ENCODE data around the gene ORAI3. TPM values are rescaled to one million over a fixed set of nuclear protein-coding genes. Genes with fewer than 3 reads are reported as not detected.
A peak's percentile ranks its signal among the peaks of the same experiment; 100 is the strongest.

ORAI3 gene
- total RNA-seq, 1 donor from 2014 or later = 9.5 TPM

DNA sequence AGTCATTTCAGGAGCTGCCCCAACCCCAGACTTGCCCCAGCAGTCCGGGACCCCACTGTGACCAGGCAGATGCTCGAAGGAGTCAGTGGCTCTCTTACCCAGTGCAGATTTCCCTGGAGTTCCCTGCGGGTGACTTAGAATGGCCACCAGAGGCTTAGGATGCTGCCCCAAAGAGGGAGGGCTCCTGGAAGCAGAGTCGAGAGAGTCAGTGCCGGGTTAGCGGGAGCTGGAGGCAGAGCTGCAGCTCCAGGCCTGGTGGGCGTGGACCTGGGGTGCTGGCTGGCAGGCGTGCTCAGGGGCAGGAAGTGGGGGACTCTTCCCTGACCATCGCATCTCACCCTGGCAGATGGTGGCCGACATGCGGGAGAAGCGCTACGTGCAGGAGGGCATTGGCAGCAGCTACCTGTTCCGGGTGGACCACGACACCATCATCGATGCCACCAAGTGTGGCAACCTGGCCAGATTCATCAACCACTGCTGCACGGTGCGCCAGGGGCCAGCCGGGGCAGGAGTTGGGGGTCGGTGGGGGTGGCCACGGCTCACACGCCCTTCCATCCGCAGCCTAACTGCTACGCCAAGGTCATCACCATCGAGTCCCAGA lies 34.5 kb downstream of the ORAI3 start:
- no peak for DNase-seq (ENCODE audit: low spot score)
- intact Hi-C loops (cut with DNase I) = loop anchor here (5.0 kb wide), 1 partner anchor 474 kb away; the partner anchor contains the start of gene ARMC5

DNA sequence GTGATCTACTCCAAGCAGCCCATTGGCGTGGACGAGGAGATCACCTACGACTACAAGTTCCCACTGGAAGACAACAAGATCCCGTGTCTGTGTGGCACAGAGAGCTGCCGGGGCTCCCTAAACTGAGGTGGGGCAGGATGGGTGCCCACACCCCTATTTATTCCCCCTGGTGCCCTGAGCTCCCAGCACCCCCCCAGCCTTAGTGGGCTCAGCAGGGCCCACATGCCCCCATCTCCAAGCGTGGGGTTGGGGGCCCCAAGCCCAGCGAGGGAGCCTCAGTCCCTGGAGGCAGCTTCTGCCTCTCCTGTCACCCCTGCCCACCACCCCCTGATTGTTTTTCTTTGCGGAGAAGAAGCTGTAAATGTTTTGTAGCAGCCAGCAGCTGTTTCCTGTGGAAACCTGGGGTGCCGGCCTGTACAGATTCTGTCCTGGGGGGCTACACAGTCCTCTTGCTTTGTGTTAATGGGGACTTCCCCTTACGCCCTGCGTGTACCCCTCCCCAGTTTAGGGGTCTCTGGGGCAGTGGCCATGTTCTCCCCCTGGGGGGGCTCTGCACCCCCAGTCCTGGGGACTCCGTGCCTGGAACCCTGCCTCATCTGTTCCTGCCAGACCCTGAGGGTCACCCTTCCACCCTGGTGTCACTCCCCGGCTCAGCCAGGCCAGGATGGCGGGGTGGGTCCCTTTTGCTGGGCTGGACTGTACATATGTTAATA lies 35.2 kb downstream of the ORAI3 start:
- intact Hi-C loops (cut with DNase I) = loop anchor here (2.0 to 5.0 kb wide), 2 partner anchors 459 to 473 kb away; partner anchors contain the start of genes ARMC5 and ZNF843
- DNase-seq (ENCODE audit: low spot score) = no peak

DNA sequence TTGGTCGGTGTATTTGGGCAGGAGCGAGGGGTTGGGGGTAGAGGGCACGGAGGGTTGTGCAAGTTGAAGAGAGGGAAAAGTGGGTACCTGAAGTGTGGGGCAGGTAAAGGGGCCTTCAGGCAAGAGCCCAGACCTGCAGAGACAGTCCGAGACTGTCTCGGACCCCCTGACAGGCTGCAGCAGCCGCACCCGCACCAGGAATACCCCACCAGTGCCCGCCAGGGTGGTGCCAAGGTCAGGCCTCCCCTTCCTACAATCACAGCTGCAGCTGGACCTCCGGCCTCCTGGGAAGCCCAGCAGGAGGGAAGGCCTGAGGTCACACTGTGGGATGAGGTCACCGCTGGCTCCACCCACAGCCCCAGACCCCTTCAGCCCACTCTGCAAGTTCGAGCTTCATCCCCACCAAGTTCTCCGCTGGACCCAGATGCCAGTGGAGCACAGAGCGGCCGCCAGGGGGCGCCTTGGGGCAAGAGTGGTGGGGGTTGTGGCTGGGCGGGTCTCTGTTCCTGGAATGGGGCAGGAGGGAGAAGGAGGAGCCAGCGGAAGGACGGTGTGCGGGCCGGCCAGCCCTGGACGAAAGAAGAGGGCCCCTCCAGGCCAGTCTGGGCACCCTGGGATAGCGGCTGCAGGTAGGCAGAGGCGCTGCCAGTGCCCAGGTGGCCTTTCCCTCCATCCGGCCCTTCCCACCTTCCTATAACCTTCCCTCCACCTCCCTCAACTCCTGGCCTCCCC lies 36.0 kb downstream of the ORAI3 start, which contains the start of gene HSD3B7:
TSS of gene HSD3B7 (plus strand) at position 539 of the 732 bp plus-strand sequence. CDS start 452 bp downstream, outside the sequence.
- DNase-seq (ENCODE audit: low spot score) = peak; percentile 95
- intact Hi-C loops (cut with DNase I) = loop anchor here (1.0 to 5.0 kb wide), 5 partner anchors 92 to 882 kb away; partner anchors contain the start of genes ARMC5 and ZNF843

DNA sequence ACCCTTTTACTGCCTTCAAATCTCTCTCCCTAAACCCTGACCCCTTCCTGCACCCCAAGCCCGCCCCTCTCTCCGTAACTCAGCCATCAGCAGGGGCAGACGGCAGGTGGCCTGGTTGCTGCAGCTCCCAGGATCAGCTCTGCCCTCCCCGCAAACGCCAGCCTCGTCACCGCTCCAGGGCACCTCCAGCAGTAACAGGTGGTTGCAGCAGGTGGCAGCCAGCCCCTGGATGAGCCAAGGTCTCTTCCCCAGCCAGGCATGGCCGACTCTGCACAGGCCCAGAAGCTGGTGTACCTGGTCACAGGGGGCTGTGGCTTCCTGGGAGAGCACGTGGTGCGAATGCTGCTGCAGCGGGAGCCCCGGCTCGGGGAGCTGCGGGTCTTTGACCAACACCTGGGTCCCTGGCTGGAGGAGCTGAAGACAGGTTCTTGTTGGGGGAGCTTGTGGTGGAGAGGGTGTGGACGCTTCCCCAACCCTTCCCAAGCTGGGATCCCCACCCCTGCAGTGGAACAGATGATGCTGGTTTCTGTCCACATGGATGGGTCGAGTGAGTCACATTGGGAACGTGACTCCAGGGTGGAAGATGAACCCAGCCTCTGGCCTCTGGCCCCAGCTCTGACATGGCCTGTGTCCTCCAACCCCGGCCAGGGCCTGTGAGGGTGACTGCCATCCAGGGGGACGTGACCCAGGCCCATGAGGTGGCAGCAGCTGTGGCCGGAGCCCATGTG lies 36.7 kb downstream of the ORAI3 start:
- intact Hi-C loops (cut with DNase I) = loop anchor here (1.0 to 5.0 kb wide), 4 partner anchors 92 to 882 kb away; partner anchors contain the start of gene ZNF843
- DNase-seq (ENCODE audit: low spot score) = no peak

DNA sequence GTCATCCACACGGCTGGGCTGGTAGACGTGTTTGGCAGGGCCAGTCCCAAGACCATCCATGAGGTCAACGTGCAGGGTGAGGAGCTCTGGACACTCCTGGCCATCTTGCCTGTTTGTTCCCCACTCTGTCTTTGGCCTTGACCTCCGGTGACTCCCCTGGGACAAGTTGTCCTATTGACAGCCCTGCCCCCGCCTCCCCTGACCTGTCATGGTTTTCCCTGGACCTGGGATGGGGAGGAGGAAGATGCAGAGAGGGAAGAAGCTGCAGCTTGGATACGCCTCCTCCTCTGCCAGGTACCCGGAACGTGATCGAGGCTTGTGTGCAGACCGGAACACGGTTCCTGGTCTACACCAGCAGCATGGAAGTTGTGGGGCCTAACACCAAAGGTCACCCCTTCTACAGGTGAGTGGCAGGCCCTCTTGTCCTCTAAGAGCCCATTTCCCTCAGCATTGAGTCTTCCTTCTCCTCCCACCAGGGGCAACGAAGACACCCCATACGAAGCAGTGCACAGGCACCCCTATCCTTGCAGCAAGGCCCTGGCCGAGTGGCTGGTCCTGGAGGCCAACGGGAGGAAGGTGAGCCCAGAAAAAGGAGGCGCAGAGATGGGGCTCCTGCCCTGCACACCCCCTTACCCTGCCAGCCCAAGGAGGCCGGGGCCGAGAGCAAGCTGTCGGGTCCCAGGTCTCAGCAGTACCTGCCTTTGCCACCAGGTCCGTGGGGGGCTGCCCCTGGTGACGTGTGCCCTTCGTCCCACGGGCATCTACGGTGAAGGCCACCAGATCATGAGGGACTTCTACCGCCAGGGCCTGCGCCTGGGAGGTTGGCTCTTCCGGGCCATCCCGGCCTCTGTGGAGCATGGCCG lies 37.5 kb downstream of the ORAI3 start:
- no peak for DNase-seq (ENCODE audit: low spot score)
- intact Hi-C loops (cut with DNase I) = loop anchor here (5.0 kb wide), 2 partner anchors 91 to 881 kb away; no protein-coding TSS in a partner anchor

DNA sequence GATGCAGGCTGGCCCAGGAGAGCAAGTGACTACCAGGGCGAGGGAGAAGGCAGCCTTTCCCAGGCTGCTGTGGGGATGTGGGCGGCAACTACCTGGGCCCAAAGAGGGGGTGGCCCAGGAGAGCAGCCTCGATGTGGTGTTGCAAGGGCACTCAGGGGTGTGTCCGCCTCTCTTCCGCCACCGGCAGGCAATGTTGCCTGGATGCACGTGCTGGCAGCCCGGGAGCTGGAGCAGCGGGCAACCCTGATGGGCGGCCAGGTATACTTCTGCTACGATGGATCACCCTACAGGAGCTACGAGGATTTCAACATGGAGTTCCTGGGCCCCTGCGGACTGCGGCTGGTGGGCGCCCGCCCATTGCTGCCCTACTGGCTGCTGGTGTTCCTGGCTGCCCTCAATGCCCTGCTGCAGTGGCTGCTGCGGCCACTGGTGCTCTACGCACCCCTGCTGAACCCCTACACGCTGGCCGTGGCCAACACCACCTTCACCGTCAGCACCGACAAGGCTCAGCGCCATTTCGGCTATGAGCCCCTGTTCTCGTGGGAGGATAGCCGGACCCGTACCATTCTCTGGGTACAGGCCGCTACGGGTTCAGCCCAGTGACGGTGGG lies 38.8 kb downstream of the ORAI3 start:
- DNase-seq (ENCODE audit: low spot score) = no peak
- intact Hi-C loops (cut with DNase I) = loop anchor here (5.0 kb wide), 2 partner anchors 90 to 880 kb away; no protein-coding TSS in a partner anchor

DNA sequence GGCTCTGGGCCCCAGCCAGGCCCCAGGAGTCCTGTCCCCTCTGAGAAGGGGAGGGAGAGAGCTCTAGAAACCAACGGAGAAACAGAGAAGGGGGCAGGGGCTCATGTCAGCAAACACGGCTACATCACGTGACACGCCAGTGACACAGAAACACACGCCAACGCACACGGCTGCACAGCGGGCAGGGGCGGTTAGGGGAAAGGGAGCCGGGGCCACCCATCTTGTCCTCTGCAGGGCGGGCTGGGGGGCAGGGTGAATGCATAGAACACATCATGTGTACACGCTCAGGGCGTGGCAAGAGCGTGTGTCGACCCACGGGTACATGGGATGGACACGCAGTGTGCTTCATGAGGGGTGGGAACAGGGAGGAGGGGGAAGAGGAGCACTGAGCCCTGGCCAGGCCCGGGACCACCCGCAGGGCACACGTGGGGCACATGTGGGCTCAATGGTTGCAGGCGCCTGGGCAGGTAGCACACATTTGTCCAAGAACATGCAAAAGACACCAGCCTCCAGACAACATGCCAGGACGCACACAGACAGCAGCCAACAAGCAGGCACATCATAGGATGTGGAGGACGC lies 40.7 kb downstream of the ORAI3 start:
- intact Hi-C loops (cut with DNase I) = loop anchor here (5.0 kb wide), 2 partner anchors 88 to 878 kb away; no protein-coding TSS in a partner anchor

DNA sequence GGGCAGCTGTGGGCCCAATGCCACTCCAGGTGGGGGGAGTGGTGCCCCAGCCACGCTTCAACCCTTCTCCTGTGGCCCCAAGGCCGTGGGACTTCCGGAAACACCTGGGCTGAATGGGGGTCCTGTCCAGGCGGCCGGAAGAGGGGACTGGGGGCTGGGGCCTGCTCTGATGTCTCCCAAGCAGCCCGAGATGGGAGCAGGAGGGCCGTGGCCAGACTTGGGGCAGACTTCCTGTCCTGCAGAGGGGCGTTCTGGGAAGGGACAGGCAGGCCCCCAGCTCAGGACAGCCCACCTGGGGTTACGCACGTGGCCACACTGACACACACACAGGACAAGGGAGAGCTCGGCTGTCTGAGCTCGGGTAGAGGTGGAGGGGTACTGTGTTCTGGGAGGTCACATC lies 41.2 kb downstream of the ORAI3 start:
- intact Hi-C loops (cut with DNase I) = no loop called here
- no peak for DNase-seq (ENCODE audit: low spot score)

More for the DNA sequence above, 40.7 kb downstream of the ORAI3 start:
- DNase-seq (ENCODE audit: low spot score) = no peak

DNA sequence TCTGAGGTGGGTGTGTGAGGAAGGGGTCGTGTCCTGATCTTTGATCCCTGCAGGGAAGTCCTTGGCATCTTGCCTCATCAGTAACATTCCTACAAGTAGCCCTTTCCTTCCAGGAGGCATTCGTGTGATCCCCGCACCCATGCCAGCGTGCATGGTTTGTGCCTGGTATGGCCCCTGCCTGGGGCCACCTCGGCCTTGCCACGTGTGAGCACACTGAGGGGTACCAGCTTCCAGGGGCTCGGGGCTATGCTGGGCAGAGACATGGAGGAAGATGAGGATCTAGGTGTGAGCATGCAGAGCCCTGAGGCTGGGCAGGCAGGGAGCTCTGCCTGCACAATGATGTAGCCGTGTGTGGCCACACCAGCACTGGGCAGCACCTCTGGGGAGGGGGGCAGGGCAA lies 42.2 kb downstream of the ORAI3 start:
- intact Hi-C loops (cut with DNase I) = no loop called here
- DNase-seq (ENCODE audit: low spot score) = no peak

DNA sequence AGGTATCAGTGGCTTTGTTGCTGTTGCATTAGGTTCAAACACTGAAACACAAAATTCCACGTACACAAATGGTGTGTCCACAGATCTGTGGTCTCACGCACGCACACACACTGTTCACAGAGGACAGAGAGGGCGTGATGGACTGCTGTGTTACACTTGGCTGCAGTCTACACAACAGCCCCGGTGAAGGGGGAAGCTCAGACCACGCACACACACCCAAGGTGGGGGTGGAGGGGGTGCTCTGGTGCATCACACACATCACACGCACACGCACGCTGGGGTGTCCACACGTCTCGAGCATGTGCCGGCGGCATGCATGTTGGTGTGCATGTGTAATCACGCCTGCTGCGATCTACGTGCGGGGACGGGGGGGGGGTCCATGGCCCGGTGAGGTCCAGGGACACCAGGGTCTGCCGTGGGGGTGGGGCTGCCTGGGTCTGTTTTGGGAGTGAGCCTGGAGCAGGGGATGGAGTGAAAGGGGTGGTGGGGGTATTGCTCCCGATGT lies 43.5 kb downstream of the ORAI3 start:
- intact Hi-C loops (cut with DNase I) = no loop called here
- DNase-seq (ENCODE audit: low spot score) = no peak

DNA sequence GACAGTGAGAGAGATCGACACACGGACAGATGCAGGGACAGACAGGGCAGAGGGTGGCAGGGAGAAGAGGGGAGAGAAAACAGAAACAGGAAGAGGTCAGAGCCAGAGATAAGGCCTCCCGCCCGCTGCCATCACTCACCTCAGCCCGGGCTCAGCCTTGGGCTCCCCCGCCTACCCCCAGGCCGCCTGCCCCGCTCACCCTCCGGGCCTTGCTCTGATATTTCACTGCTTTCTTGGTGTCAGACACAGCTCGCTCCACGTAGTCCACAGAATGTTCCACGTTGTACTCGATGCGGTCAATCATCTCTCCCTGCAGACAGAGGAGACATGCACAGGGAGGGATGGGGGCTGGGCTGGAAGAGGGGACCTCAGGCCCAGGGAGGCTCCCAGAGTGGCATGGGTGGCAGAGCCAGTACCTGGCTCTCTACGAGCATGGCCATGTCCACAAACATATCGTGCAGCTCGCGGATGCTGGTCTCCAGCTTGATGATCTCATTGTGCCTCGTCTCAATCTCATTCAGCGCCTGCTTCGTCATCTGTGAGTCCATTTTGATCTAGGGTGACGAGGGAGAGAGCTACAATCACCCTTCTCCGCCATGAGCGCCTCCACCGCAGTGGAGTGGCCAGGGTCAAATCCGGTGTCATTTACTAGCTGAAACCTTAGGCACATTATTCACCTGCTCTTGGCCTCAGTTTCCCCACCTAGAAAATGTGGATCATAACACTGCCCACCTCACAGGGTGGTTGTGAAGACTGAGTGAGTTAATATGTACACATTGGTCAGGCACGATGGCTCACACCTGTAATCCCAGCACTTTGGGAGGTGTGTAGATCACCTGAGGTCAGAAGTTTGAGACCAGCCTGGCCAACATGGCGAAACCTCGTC lies 44.3 kb downstream of the ORAI3 start:
- no peak for DNase-seq (ENCODE audit: low spot score)
- intact Hi-C loops (cut with DNase I) = no loop called here

DNA sequence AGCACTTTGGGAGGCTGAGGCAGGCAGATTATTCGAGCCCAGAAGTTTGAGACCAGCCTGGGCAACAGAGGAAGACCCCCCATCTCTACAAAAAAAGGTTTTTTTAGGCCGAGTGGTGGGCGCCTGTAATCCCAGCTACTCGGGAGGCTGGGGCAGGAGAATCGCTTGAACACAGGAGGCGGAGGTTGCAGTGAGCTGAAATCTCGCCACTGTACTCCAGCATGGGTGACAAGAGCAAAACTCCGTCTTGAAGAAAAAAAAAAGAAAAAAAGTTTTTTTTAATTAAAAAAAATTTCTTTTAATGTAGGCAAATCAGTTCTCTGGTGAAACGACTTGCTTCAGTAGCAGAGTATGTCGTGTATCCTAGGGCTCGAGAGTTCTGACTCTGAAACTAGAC lies 47.1 kb downstream of the ORAI3 start:
- DNase-seq (ENCODE audit: low spot score) = no peak
- intact Hi-C loops (cut with DNase I) = no loop called here

DNA sequence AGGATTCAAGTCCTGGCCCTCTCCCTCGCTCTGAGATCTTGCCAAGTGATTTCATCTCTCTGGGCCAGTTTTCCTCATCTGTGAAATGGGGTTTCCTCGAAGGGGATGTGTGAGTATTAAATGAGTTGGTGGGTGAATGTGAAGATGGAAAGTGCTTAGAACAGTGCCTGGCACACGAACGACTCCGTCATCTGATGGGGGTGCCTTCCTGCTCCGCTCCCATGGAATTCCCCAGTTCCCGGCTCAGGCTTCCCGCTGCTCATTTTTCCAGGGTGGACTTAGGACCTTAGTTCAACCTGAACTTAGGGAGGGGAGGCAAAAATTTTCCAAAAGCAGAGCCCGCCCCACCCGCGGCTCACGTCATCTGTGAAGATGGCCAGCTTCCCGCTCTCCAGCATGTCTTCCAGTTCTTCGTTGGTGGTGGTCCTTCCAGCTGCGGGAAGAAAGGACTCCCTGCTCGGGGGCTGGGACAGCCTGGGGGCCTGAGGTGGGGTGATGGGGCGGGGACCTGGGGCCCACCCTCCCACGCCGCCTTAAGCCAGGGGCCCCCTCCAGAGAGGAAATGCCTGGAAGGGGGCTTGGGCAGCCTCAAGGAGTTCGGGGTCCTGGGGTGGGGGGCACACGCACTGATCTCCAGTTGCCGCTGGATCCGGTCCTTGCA lies 47.6 kb downstream of the ORAI3 start:
- DNase-seq (ENCODE audit: low spot score) = no peak
- intact Hi-C loops (cut with DNase I) = no loop called here

DNA sequence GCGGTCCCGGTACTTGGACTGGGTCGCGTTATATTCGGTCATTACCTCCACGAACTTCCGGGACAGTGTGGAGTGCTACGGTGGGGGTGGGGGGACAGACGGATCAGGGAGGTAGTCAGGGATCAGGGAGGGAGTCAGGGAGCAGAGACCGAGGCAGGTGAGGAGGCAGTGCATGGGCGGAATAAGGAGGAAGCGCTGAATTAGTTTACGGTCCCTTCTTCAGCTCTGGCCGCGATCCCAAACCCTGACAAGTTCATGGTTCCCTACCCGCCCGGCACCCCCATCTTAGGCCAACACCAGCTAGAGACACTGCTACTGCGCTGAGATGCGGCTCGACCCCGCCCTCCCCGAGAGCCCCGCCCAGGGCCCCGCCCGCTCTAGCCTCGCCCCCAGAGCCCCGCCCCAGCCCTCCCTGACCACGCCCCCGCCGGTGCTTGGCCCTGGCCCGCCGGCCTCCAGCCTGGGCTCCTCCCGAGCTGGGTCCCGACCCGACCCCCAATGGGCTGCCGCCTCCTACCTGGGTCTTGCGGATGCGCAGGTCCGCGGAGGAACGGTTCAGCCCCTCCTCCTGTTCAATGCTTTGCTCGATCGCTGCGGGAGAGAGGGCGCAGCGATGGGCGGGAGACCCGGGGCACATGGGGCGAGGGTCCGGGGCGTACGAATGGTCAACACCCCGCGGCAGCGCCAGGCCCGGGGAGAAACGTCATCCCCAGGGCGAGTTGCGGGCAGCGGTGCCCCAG lies 48.3 kb downstream of the ORAI3 start:
- intact Hi-C loops (cut with DNase I) = no loop called here
- peak; percentile 95 for DNase-seq (ENCODE audit: low spot score)

Measured in cardiac septum (tissue), 1 donor.